Ovary (tissue), 9 donors: ENCODE measurements around the gene LTN1. TPM values are rescaled to one million over a fixed set of nuclear protein-coding genes. Genes with fewer than 3 reads are reported as not detected.

Source experiments
- DNase-seq, 5 donors: peaks; one replicate each; pipeline ENCODE4 v3.0.0-alpha.2; 2019 to 2020
- H3K27ac ChIP-seq, 2 donors: fragments of 200-600 bp; one replicate each; pipeline versions ENCODE4 v1.5.1 to v1.8.0; 2019 to 2022
- H3K27me3 ChIP-seq: fragments of 200-600 bp; one replicate; pipeline ENCODE4 v1.8.0; 2022
- H3K36me3 ChIP-seq: fragments of 200-600 bp; sonication (generic); one replicate; pipeline ENCODE4 v1.5.1; 2019
- H3K4me1 ChIP-seq: one replicate; pipeline ENCODE4 v1.8.1; 2013; ENCODE audit warnings: mild to moderate bottlenecking, moderate library complexity; ENCODE audit not compliant: insufficient read depth
- H3K4me3 ChIP-seq: fragments of 200-600 bp; sonication (generic); one replicate; pipeline ENCODE4 v1.5.1; 2017
- H3K9me3 ChIP-seq, 2 donors: fragments of 200-600 bp in 1 of 2; sonication (generic) in 1 of 2; one replicate each; pipeline versions ENCODE4 v1.5.1 to v1.8.1; 2013 to 2019; ENCODE audit warnings: mild to moderate bottlenecking in 1 of 2, moderate library complexity in 1 of 2
- CTCF ChIP-seq, 3 donors: fragments of 450-650 bp in 2 of 3; fragments of 200-600 bp in 1 of 3; IDR thresholded peaks; one replicate each; pipeline versions ENCODE4 v1.5.1 to v1.8.0; 2016 to 2022; ENCODE audit warnings: antibody characterized with exemption in 3 of 3, mild to moderate bottlenecking in 1 of 3
- EP300 ChIP-seq: sonication (generic); formaldehyde crosslinking; IDR thresholded peaks from one replicate; pipeline ENCODE4 v1.6.1; 2017; ENCODE audit warnings: antibody characterized with exemption
- POLR2A ChIP-seq: fragments of 450-650 bp; IDR thresholded peaks from one replicate; pipeline ENCODE4 v1.6.1; 2017; ENCODE audit warnings: antibody characterized with exemption, mild to moderate bottlenecking, moderate library complexity
- WGBS, 3 donors: extraction: QIAGEN DNeasy Blood & Tissue Kit in 1 of 3; methylation state at CpG; one replicate each; pipeline versions ENCODE4 v1.1.5 to v1.1.7; 2013 to 2017; 5-methylcytosine and 5-hydroxymethylcytosine counted together
- intact Hi-C, 4 donors: fragments of 100-400 bp; cut with DNase I; formaldehyde crosslinking; loops; one replicate each; pipeline versions ENCODE4 v1.11.0 to v1.15.1; 2022 to 2023
- polyA plus RNA-seq, 2 donors: library from polyadenylated mRNA; stranded (reverse); fragments of 200-250 nt in 1 of 2; fragments of 350-450 nt in 1 of 2; fragmentation: Illumina TruSeq in 1 of 2; extraction: RNeasy Lipid Tissue Mini Kit (QIAGEN cat#74804) in 1 of 2; gene quantifications; one replicate each; pipeline ENCODE4 v1.2.3, GENCODE V29; 2013 to 2014
- total RNA-seq, 7 donors: library from RNA; depleted of rRNA in 2 of 7; stranded (reverse); fragments of >200 nt in 2 of 7; fragmentation: NEBNext Ultra II Directional in 3 of 7; extraction: Animal tissue kit (Norgen Biotek cat#: 25700) in 3 of 7; gene quantifications; one replicate each; pipeline versions ENCODE4 v1.1.0 to v1.2.4, GENCODE V29; 2016 to 2023
- donor health status: DM: no; HTN: no; CAD: no; lungs with moderate emphysema.
- donor health status: DM: no; HTN: no; CAD: no.
- donor health status: Bipolar disorder and iron deficiency.
- donor health status: DM: yes; HTN: yes; CAD: no.
- donor health status: DM: no; HTN: no; CAD: no.
- donor health status: DM: yes; HTN: yes; CAD: no.

LTN1 gene
- total and polyA plus RNA-seq, 9 donors: 6.3 to 24.5 (median 18.2) TPM

- no peaks in the 10 kb centered on the region for H3K36me3 ChIP-seq
- no peak overlapping the region for H3K27ac ChIP-seq
- H3K9me3 ChIP-seq: no peaks in the 10 kb centered on the region
- intact Hi-C loops: no loop called here
- TF ChIP-seq CTCF (IDR thresholded peaks at IDR 0.05) (no peak), EP300 (no peak), POLR2A (no peak)
- H3K4me3 ChIP-seq: no peak overlapping the region
- no peak for DNase-seq
- H3K27me3 ChIP-seq: no peaks in the 10 kb centered on the region
- 74 to 86% (median 84%) methylated on average over 1 of the region's 1 CpG for WGBS, 3 donors
- H3K4me1 ChIP-seq: no peaks in the 10 kb centered on the region
Measured at GRCh38 chr21:28982637-28983036, 10.0 kb downstream of the LTN1 start.

GRCh38 chr21:28979092-28979491 lies 13.6 kb downstream of the LTN1 start:
- 72 to 87% (median 81%) methylated on average over 1 of the region's 1 CpG for WGBS, 3 donors
- DNase-seq: no peak
- Histone ChIP-seq H3K4me1 (no peaks in the 10 kb centered on the region), H3K27me3 (no peaks in the 10 kb centered on the region), H3K36me3 (no peaks in the 10 kb centered on the region), H3K4me3 (no peak overlapping the region), H3K9me3 (no peaks in the 10 kb centered on the region), H3K27ac (no peak overlapping the region)
- intact Hi-C loops: no loop called here
- no peak for TF ChIP-seq POLR2A
- TF ChIP-seq EP300: no peak
- no peak for TF ChIP-seq CTCF (IDR thresholded peaks at IDR 0.05)

GRCh38 chr21:28975397-28975796 lies 17.3 kb downstream of the LTN1 start:
- Histone ChIP-seq H3K36me3 (no peaks in the 10 kb centered on the region), H3K27me3 (no peaks in the 10 kb centered on the region), H3K9me3 (no peaks in the 10 kb centered on the region), H3K27ac (no peak overlapping the region), H3K4me3 (no peak overlapping the region), H3K4me1 (no peaks in the 10 kb centered on the region)
- intact Hi-C loops: no loop called here
- TF ChIP-seq EP300: no peak
- no peak for TF ChIP-seq POLR2A
- no peak for TF ChIP-seq CTCF (IDR thresholded peaks at IDR 0.05)
- 43 to 56% (median 44%) methylated on average over 3 of the region's 3 CpGs for WGBS, 3 donors
- DNase-seq: no peak

- TF ChIP-seq CTCF (IDR thresholded peaks at IDR 0.05) (no peak), POLR2A (no peak), EP300 (no peak)
- Histone ChIP-seq H3K4me3 (no peak overlapping the region), H3K9me3 (no peaks in the 10 kb centered on the region), H3K36me3 (no peaks in the 10 kb centered on the region), H3K27ac (no peak overlapping the region), H3K4me1 (no peaks in the 10 kb centered on the region), H3K27me3 (no peaks in the 10 kb centered on the region)
- WGBS, 3 donors: 91 to 95% (median 94%) methylated on average over 6 of the region's 6 CpGs
- DNase-seq: no peak
- intact Hi-C loops: no loop called here
Measured at GRCh38 chr21:28974531-28975227, 18.0 kb downstream of the LTN1 start.
